Caki2 (cell line): Measurements from ENCODE around the gene TBC1D5. TPM values are rescaled to one million over a fixed set of nuclear protein-coding genes. Genes with fewer than 3 reads are reported as not detected.

Experiments used
- DNase-seq: peaks from one replicate; pipeline ENCODE4 v3.0.0-alpha.2; 2015; ENCODE audit warnings: low read depth
- in situ Hi-C: cut with HindIII; loops from 2 replicates; pipeline ENCODE4 v1.10.0; 2016; ENCODE audit warnings: low sequenced_read_pairs, low pct_unique_long_range_greater_than_20kb, mixed read lengths
- total RNA-seq: library from RNA; depleted of rRNA; stranded (reverse); fragments of >200 nt; shearing (Covaris generic); gene quantifications from 2 replicates; pipeline ENCODE4 v1.2.3, GENCODE V29; 2014; ENCODE audit warnings: low replicate concordance

The TBC1D5 gene
- total RNA-seq, 1 experiment from 2014 or later, result 69.2 TPM

DNA sequence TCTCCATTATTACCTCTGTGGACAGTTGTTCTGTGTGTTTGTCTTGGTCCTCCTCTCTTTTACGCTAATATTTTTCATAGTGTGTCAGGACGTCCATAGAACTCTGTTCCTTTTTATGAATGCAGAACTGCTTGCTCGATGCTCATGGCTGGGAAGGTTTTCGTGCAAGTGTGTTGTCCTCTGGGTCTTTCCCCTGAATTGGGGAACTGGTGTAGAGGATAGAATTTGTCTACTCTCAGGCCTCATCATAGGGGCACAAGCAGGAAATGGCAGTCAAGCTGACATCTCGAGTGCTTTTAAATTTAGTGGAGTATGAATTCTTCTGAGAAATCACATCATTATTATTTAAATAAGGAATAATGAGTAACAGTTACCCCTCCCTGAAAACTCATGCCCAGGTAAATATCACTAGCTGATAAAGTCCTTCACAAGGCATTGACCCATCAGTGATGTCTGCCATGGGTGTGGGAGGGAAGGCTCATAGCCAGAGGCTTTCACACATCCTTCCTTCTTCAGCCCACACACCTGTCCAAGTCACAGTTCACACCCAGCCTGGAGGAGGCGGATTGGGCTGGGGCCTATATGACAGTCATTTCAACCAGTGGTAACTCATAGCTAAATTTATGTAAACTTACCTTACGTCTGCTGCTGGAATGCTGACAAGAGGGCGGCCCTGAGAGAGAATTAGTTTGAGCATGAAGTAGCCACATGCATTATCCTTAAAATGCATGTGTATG lies 631.6 kb downstream of the TBC1D5 start:
- in situ Hi-C loops, result no loop called here

More for the DNA sequence above, 631.6 kb downstream of the TBC1D5 start:
- DNase-seq, result no peak
